ENCODE results near the gene CHGA. TPM values are rescaled to one million over a fixed set of nuclear protein-coding genes. Genes with fewer than 3 reads are reported as not detected.

The CHGA gene
- total RNA-seq, 1 experiment from 2014 or later: not detected

DNA sequence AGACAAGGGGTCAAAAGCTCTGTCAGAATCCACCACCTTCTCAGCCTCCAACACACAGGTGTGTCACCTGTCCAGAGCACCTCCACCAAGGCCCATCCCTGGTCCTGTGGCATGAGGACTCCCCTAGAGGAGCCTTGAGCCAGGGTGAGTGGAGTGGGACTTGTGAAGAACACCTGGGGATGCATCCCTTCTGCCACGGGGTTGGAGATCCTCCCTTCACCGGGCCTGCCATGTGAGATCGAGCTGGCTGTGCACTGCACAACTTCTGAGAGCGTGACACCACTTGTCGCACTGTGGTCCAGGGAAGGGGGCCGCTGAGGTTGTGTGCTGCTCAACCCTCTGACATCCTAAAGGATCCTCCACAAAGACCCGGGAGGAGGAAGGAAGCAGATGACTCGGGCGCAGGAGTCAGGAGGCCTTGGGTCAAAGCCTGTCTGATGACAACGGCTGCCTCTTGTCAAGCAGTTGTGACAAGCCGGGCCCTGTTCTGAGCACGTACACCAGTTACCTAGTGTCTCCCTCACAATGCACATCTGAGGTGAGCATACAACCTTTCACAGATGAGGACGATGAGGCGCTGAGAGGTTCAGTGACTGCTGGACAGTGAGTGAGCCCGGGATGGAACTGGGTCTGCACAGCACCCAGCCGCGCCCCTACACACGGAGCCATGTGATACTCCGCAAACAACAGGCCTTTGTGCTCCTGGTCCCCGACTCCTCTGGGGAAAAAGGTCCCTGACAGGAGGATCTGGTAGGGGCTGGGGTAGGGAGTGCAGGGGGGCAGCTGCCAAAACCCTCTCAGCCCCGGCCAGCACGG lies 35.6 kb downstream of the CHGA start:
- POLR2A ChIA-PET: no interaction called here
- no TSS peak for BruUV-seq (replicated peaks)
- no peaks in the 10 kb centered on the region for H3K36me3 ChIP-seq (ENCODE audit: control insufficient read depth, insufficient read depth, low read length)
- CTCF ChIA-PET: no interaction called here
- H3K4me1 ChIP-seq (ENCODE audit: control insufficient read depth, insufficient read depth, low read length): no peaks in the 10 kb centered on the region
- no peak for TF ChIP-seq POLR2AphosphoS5 (IDR thresholded peaks at IDR 0.05; ENCODE audit: low read depth, low read length)
- TF ChIP-seq SIN3A (IDR thresholded peaks at IDR 0.05; ENCODE audit: borderline replicate concordance, insufficient read depth, low read depth, low read length): no peak
- TF ChIP-seq, protein P1, sequence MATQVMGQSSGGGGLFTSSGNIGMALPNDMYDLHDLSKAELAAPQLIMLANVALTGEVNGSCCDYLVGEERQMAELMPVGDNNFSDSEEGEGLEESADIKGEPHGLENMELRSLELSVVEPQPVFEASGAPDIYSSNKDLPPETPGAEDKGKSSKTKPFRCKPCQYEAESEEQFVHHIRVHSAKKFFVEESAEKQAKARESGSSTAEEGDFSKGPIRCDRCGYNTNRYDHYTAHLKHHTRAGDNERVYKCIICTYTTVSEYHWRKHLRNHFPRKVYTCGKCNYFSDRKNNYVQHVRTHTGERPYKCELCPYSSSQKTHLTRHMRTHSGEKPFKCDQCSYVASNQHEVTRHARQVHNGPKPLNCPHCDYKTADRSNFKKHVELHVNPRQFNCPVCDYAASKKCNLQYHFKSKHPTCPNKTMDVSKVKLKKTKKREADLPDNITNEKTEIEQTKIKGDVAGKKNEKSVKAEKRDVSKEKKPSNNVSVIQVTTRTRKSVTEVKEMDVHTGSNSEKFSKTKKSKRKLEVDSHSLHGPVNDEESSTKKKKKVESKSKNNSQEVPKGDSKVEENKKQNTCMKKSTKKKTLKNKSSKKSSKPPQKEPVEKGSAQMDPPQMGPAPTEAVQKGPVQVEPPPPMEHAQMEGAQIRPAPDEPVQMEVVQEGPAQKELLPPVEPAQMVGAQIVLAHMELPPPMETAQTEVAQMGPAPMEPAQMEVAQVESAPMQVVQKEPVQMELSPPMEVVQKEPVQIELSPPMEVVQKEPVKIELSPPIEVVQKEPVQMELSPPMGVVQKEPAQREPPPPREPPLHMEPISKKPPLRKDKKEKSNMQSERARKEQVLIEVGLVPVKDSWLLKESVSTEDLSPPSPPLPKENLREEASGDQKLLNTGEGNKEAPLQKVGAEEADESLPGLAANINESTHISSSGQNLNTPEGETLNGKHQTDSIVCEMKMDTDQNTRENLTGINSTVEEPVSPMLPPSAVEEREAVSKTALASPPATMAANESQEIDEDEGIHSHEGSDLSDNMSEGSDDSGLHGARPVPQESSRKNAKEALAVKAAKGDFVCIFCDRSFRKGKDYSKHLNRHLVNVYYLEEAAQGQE (IDR thresholded peaks at IDR 0.05; ENCODE audit: insufficient read depth in 1 of 2, low read depth in 2 of 2, low read length in 1 of 2): no peak
- TF ChIP-seq, protein P2, sequence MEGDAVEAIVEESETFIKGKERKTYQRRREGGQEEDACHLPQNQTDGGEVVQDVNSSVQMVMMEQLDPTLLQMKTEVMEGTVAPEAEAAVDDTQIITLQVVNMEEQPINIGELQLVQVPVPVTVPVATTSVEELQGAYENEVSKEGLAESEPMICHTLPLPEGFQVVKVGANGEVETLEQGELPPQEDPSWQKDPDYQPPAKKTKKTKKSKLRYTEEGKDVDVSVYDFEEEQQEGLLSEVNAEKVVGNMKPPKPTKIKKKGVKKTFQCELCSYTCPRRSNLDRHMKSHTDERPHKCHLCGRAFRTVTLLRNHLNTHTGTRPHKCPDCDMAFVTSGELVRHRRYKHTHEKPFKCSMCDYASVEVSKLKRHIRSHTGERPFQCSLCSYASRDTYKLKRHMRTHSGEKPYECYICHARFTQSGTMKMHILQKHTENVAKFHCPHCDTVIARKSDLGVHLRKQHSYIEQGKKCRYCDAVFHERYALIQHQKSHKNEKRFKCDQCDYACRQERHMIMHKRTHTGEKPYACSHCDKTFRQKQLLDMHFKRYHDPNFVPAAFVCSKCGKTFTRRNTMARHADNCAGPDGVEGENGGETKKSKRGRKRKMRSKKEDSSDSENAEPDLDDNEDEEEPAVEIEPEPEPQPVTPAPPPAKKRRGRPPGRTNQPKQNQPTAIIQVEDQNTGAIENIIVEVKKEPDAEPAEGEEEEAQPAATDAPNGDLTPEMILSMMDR (IDR thresholded peaks at IDR 0.05): no peak
- no peaks in the 10 kb centered on the region for H3K9me3 ChIP-seq (ENCODE audit: control insufficient read depth, insufficient read depth, low read depth, low read length)
- intact Hi-C loops (cut with micrococcal nuclease; ENCODE audit: unreplicated experiment): loop anchor here (10.0 kb wide), 1 partner anchor 176 kb away; no protein-coding TSS in a partner anchor
- ATAC-seq (no peak), DNase-seq (ENCODE audit: low read depth, low spot score) (no peak)
- H3K27ac ChIP-seq (ENCODE audit: low read length): no peak overlapping the region
- in situ Hi-C loops (cut with HindIII; ENCODE audit: low pct_unique_long_range_greater_than_20kb, low sequenced_read_pairs): no loop called here
- H3K27me3 ChIP-seq (ENCODE audit: control insufficient read depth, insufficient read depth, low read length): no peaks in the 10 kb centered on the region
- no peak overlapping the region for H3K4me3 ChIP-seq (ENCODE audit: low read depth in 2 of 2, low read length in 2 of 2)

DNA sequence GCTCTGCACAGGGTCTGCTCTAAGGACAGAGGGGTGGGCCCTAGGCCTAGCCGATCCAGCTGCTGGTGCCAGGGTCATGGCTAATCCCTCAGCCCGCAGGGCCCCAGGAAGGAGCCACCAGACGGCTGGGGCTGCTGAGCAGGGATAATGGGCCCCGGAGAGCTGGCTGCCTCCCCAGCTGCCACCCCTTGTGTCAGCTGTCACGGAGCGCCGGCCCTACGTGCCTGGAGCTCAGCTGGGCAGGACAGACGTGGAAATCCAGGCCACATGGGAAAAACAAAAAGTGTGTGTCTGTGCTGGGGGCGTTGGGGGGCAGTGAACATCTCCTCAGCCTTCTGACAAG lies 36.2 kb downstream of the CHGA start:
- TF ChIP-seq, protein P2 (IDR thresholded peaks at IDR 0.05): no peak
- TF ChIP-seq POLR2AphosphoS5 (IDR thresholded peaks at IDR 0.05; ENCODE audit: low read depth, low read length) (no peak), TCF7L2 (IDR thresholded peaks at IDR 0.05; ENCODE audit: low read depth, low read length) (no peak), SIN3A (IDR thresholded peaks at IDR 0.05; ENCODE audit: borderline replicate concordance, insufficient read depth, low read depth, low read length) (no peak)
- TF ChIP-seq, protein P1 (IDR thresholded peaks at IDR 0.05; ENCODE audit: insufficient read depth in 1 of 2, low read depth in 2 of 2, low read length in 1 of 2): no peak
- no TSS peak for BruUV-seq (replicated peaks)
- in situ Hi-C loops (cut with HindIII; ENCODE audit: low pct_unique_long_range_greater_than_20kb, low sequenced_read_pairs) (no loop called here), intact Hi-C loops (cut with micrococcal nuclease; ENCODE audit: unreplicated experiment) (loop anchor here (10.0 kb wide), 1 partner anchor 176 kb away; no protein-coding TSS in a partner anchor)
- Histone ChIP-seq H3K27ac (ENCODE audit: low read length) (no peak overlapping the region), H3K36me3 (ENCODE audit: control insufficient read depth, insufficient read depth, low read length) (no peaks in the 10 kb centered on the region), H3K9me3 (ENCODE audit: control insufficient read depth, insufficient read depth, low read depth, low read length) (no peaks in the 10 kb centered on the region), H3K4me3 (ENCODE audit: low read depth in 2 of 2, low read length in 2 of 2) (no peak overlapping the region), H3K4me1 (ENCODE audit: control insufficient read depth, insufficient read depth, low read length) (no peaks in the 10 kb centered on the region), H3K27me3 (ENCODE audit: control insufficient read depth, insufficient read depth, low read length) (no peaks in the 10 kb centered on the region)
- DNase-seq (ENCODE audit: low read depth, low spot score) (no peak), ATAC-seq (no peak)
- ChIA-PET POLR2A (no interaction called here), CTCF (no interaction called here)

Data from Panc1 (cell line).